Osteocyte (in vitro differentiated cells): ENCODE results near the gene CD300E. TPM values are rescaled to one million over a fixed set of nuclear protein-coding genes. Genes with fewer than 3 reads are reported as not detected.
A peak's percentile ranks its signal among the peaks of the same experiment; 100 is the strongest.

Experiments
- DNase-seq: peaks from one replicate; pipeline ENCODE4 v3.0.0; 2021; ENCODE audit warnings: mixed read lengths; ENCODE audit not compliant: unreplicated experiment; ENCODE audit errors: extremely low spot score
- H3K27ac Mint-ChIP-seq: one replicate; pipeline ENCODE4 v1.8.0; 2021; ENCODE audit warnings: mild to moderate bottlenecking, mixed read lengths; ENCODE audit not compliant: unreplicated experiment
- H3K27me3 Mint-ChIP-seq: one replicate; pipeline ENCODE4 v1.8.0; 2021; ENCODE audit warnings: mixed read lengths; ENCODE audit not compliant: unreplicated experiment
- H3K36me3 Mint-ChIP-seq: one replicate; pipeline ENCODE4 v1.8.0; 2021; ENCODE audit warnings: mixed read lengths; ENCODE audit not compliant: unreplicated experiment
- H3K4me1 Mint-ChIP-seq: one replicate; pipeline ENCODE4 v1.8.0; 2021; ENCODE audit warnings: mixed read lengths; ENCODE audit not compliant: unreplicated experiment
- H3K4me3 Mint-ChIP-seq: one replicate; pipeline ENCODE4 v1.8.0; 2021; ENCODE audit warnings: mild to moderate bottlenecking, moderate library complexity, mixed read lengths; ENCODE audit not compliant: unreplicated experiment
- H3K9me3 Mint-ChIP-seq: one replicate; pipeline ENCODE4 v1.8.0; 2021; ENCODE audit warnings: mixed read lengths; ENCODE audit not compliant: unreplicated experiment
- CTCF ChIP-seq: fragments of 200-600 bp; sonication (generic); IDR thresholded peaks from 2 replicates; pipeline ENCODE4 v1.5.0; 2021; ENCODE audit warnings: antibody characterized with exemption, mild to moderate bottlenecking, moderate library complexity
- long read RNA-seq: library from polyadenylated mRNA; unstranded; transcript quantifications from one replicate; pipeline ENCODE4 v2.0.0, GENCODE V29; 2021
- total RNA-seq: library from RNA; stranded (reverse); gene quantifications from 2 replicates; pipeline ENCODE4 v1.2.1, GENCODE V29; 2021

CD300E gene
- not detected in 2 replicates for total RNA-seq
- long read RNA-seq: 0 reads

GRCh38 chr17:74623693-74624093 lies at the start of gene CD300E:
TSS of gene CD300E (minus strand) at chr17:74623738. CDS start at chr17:74623621, 117 bp downstream.
- Mint-ChIP-seq H3K4me1 (no peaks in the 10 kb centered on the region), H3K27ac (no peak within 1 kb of the TSS), H3K9me3 (no peaks in the 10 kb centered on the region), H3K27me3 (no peaks in the 10 kb centered on the region), H3K4me3 (no peak within 1 kb of the TSS), H3K36me3 (no peaks in the 10 kb centered on the region)
- TF ChIP-seq CTCF: no peak
- no peak for DNase-seq

GRCh38 chr17:74671031-74671771 lies 47.7 kb upstream of the CD300E start:
- Mint-ChIP-seq H3K4me3 (no peak overlapping the region), H3K36me3 (no peaks in the 10 kb centered on the region), H3K27me3 (peaks cover 10% of the 10 kb centered on the region), H3K27ac (no peak overlapping the region), H3K9me3 (no peaks in the 10 kb centered on the region), H3K4me1 (peaks cover 3% of the 10 kb centered on the region)
- TF ChIP-seq CTCF: no peak
- peak; percentile 95 for DNase-seq

- peaks cover 3% of the 10 kb centered on the region for H3K4me1 Mint-ChIP-seq
- no peak for TF ChIP-seq CTCF
- no peaks in the 10 kb centered on the region for H3K9me3 Mint-ChIP-seq
- H3K27me3 Mint-ChIP-seq: peaks cover 10% of the 10 kb centered on the region
- H3K27ac Mint-ChIP-seq: no peak overlapping the region
- no peak overlapping the region for H3K4me3 Mint-ChIP-seq
- DNase-seq: no peak
- no peaks in the 10 kb centered on the region for H3K36me3 Mint-ChIP-seq
These were observed 46.8 kb upstream of the CD300E start for GRCh38 chr17:74670329-74670728.

- H3K9me3 Mint-ChIP-seq: no peaks in the 10 kb centered on the region
- no peaks in the 10 kb centered on the region for H3K36me3 Mint-ChIP-seq
- no peak overlapping the region for H3K4me3 Mint-ChIP-seq
- no peak for TF ChIP-seq CTCF
- no peak for DNase-seq
- H3K4me1 Mint-ChIP-seq: no peaks in the 10 kb centered on the region
- H3K27me3 Mint-ChIP-seq: peaks cover 40% of the 10 kb centered on the region
- no peak overlapping the region for H3K27ac Mint-ChIP-seq
These were observed 40.0 kb upstream of the CD300E start for GRCh38 chr17:74663561-74663960.

- H3K27me3 Mint-ChIP-seq: peaks cover 37% of the 10 kb centered on the region
- H3K4me3 Mint-ChIP-seq: no peak overlapping the region
- no peak overlapping the region for H3K27ac Mint-ChIP-seq
- H3K36me3 Mint-ChIP-seq: no peaks in the 10 kb centered on the region
- DNase-seq: no peak
- no peaks in the 10 kb centered on the region for H3K4me1 Mint-ChIP-seq
- H3K9me3 Mint-ChIP-seq: no peaks in the 10 kb centered on the region
- TF ChIP-seq CTCF: no peak
These were observed 36.4 kb upstream of the CD300E start for GRCh38 chr17:74659889-74660288.
